Glomerular visceral epithelial cell (primary cell): ENCODE measurements around the gene RUFY4.
"Not testable (repeated sequence)": the region's sequence is repeated elsewhere in the genome, so short reads cannot be mapped to it uniquely, and the experiment has no call there.

Experiments
- DNase-seq: peaks from one replicate; pipeline ENCODE4 v3.0.0-alpha.2; 2016; ENCODE audit errors: extremely low spot score

Gene RUFY4

DNA sequence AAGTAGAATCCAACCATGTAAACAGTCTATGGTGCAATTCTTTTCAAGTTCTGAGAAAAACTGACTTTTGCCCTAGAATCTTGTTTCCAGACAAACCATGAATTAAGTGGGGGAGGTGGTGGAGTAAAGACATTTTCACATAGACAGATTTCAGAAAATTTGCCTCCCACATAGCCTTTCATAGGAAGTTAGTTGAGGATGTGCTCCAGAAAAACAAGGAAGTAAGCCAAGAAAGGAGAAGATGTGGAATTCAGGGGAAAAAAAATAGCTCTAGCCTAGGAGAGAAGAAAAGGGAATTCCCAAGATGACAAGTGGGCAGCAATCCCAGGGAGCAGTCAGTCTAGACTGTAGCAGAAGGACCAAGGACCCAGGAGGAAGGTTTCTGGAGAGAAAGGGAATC is 17.4 kb downstream of the RUFY4 start:
- no peak for DNase-seq

DNA sequence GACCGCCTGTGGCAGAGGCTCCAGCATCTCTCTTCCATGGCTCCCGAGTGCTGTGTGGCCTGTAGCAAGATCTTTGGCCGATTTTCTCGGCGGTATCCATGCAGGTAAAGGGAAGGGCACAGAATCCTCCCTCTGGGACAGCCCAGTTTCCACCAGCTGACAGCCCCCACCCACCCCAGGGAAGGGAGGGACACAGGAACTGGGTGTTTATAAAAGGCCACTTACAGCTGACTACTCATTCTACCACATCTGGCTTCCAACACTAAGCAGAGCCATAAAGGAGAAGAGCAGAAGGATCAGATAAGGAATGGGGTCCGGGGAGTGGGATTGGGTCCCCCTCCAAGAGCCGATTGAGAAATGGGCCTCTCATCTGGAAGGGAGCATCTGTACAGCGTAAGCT is 20.2 kb downstream of the RUFY4 start:
- no peak for DNase-seq

DNA sequence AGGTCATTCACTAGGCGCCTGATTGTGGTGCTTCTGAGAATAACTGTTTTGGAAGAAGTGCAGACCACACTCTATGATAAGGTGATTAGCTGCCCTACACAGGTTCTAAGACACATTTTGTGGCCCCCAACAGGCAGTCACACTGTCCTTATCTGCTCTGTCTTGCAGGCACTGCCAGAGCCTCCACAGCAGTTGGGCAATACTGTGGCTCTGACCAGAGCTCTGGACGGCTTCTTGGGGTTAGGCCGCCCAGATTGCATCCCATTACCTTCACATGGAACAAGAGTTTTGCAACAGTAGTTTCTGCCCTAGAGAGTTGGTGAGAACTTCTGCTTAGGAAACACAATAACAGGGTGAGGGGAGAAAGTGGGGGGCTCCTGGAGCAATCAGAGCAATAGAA is 22.7 kb downstream of the RUFY4 start:
- no peak for DNase-seq

DNA sequence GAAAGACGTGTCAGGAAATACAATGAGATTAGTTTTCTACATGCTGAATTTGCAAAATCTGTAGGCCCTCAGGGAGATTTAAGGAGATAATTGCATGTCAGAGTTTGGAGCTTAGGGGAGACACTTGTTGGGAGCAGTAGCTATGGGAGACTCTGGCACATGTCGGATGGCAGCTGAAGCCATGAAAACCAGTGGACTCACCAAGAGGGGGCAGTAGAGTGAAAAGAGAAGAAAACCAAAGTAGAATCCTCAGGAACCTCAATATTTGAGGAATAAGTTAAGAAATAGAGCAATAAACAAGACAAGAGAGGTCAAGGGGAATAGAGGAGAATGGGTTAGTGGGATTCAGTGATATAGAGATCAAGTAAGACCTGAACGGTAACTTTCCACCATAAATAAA is 24.8 kb downstream of the RUFY4 start:
- DNase-seq, result no peak

DNA sequence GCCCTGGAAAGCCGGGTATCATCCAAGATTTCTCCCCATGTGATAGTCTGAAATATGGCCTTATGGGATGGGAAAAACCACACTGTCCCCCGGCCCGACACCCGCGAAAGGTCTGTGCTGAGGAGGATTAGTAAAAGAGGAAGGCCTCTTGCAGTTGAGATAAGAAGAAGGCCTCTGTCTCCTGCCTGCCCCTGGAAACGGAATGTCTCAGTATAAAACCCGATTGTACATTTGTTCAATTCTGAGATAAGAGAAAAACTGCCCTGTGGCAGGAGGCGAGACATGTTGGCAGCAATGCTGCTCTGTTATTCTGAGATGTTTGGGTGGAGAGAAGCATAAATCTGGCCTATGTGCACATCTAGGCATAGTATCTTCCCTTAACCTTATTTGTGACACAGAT is 26.8 kb downstream of the RUFY4 start:
- DNase-seq, result no peak

DNA sequence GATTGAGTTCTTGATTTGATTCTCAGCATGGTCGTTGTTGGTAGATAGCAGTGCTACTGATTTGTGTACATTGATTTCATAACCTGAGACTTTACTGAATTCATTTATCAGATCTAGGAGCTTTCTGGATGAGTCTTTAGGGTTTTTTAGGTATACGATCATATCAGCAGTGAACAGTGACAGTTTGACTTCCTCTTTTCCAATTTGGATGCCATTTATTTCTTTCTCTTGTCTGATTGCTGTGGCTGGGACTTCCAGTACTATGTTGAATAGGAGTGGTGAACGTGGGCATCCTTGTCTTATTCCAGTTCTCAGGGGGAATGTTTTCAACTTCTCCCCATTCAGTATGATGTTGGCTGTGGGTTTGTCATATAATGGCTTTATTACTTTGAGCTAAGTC is 28.9 kb downstream of the RUFY4 start:
- no peak for DNase-seq

DNA sequence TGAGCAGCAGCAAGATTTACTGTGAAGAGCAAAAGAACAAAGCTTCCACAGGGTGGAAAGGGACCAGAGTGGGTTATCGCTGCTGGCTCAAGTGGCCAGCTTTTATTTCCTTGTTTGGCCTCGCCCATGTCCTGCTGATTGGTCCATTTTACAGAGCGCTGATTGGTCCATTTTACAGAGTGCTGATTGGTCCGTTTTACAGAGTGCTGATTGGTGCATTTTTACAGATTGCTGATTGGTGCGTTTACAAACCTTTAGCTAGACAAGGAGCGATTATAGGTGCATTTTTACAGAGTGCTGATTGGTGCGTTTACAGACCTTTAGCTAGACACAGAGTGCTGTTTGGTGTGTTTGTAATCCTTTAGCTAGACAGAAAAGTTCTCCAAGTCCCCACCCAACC is 39.8 kb downstream of the RUFY4 start:
- DNase-seq, result not testable (repeated sequence)

DNA sequence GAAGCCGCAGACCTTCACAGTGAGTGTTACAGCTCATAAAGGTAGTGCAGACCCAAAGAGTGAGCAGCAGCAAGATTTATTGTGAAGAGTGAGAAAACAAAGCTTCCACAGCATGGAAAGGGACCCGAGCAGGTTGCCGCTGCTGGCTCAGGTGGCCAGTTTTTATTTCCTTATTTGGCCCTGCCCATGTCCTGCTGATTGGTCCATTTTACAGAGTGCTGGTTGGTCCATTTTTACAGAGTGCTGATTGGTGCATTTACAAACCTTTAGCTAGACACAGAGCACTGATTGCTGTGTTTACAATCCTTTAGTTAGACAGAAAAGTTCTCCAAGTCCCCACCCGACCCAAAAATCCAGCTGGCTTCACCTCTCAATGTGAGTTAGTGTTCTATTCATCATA is 52.7 kb downstream of the RUFY4 start:
- DNase-seq, result not testable (repeated sequence)

DNA sequence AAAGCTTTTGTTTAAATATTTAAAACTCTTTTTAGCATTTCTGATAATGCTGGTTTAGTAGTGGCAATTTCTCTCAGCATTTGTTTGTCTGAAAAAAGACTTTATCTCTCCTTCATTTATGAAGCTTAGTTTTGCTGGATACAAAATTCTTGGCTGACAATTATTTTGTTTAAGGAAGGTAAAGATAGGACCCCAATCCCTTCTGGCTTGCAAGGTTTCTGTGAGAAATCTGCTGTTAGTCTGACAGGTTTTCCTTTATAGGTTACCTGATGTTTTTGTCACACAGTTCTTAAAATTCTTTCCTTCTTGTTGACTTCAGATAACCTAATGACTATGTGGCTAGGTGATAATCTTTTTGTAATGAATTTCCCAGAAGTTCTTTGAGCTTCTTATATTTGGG is 53.2 kb downstream of the RUFY4 start:
- DNase-seq, result not testable (repeated sequence)

DNA sequence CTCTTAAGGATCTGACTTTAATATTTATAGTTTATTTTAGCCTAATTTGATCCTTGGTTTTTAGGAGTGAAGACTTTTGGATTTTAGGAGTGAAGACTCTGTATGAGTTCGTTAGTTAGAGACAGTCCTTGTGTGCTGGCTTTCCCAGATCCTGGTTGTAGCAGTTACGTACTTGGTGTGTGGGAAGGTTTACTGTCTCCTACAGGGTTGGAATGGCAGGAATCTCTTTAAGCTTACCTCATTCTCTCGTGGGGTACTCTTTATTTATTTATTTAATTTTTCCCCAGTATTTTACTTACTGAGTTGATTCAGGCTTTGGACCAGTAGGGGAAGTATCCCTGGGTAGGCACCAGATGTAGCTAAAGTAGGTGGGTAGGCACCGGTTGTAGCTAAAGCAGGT is 54.9 kb downstream of the RUFY4 start:
- DNase-seq, result no peak

DNA sequence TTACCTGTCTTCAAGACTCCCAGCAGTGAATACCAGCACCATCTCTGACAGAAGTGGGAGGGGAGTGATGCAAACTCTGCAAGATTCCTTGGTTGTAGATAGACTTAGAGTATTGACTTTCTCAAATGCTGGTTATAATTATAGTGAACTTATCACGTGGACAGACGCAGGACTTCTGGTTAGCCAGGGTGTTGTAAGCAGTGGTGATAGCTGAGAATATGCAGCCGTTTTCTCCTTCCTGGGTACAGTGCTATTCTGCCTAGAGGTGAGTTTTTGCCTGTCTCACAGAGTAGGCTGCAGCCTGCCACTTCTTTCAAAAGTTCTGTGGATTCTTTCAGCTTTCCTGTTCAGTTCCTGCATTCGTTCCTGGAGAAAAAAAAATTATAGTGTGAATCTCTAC is 56.0 kb downstream of the RUFY4 start:
- no peak for DNase-seq

DNA sequence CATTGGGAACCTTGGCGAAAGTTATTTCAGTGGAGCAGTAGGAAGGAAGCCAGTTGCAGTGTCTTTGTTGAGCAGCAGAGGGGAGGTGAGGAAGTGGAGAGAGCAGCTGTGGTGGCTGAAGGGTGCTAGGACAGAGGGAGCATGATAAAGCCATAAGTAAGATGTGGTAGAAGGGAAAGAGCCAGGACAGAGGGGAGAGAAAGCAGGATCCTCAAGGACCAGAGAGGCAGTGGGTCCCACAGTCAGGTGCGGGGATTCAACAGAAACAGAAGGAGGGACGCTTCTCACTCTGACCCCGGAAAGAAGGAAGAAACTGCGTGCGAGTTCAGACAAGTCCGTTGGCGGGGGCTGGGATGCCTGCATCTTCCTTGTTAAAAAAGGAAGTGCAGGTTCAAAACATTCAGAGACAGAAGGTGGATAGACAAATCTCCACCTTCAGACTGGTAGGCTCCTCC is 56.6 kb downstream of the RUFY4 start, which contains the start of gene CXCR2:
TSS of gene CXCR2 (plus strand) at position 403 of the 455 bp plus-strand sequence. CDS start 8,774 bp downstream, outside the sequence.
- DNase-seq, result no peak

DNA sequence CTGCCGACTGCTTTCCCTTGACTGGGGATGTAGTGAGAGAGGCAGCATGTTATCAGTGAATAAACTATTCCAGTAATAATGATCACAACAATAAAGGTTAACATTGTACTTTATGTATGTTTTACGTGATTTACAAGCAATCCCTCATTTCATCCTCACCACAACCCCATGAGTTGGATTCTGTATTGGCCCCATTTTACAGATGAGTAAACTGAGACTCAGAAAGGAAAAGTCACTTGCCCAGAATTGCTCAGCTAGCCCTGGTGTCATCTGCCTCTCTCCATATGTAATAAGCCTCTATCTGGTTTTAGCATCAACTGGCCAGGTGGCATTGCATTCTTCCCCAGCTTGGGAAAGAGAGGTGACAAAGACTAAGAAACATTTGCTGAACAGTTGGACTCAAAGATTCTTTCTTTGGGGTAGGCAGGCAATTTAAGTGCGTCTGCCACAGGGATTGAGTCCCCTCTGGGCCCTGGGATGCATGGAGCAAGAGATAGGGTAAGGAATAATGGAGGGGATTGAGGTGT is 58.9 kb downstream of the RUFY4 start:
- no peak for DNase-seq

DNA sequence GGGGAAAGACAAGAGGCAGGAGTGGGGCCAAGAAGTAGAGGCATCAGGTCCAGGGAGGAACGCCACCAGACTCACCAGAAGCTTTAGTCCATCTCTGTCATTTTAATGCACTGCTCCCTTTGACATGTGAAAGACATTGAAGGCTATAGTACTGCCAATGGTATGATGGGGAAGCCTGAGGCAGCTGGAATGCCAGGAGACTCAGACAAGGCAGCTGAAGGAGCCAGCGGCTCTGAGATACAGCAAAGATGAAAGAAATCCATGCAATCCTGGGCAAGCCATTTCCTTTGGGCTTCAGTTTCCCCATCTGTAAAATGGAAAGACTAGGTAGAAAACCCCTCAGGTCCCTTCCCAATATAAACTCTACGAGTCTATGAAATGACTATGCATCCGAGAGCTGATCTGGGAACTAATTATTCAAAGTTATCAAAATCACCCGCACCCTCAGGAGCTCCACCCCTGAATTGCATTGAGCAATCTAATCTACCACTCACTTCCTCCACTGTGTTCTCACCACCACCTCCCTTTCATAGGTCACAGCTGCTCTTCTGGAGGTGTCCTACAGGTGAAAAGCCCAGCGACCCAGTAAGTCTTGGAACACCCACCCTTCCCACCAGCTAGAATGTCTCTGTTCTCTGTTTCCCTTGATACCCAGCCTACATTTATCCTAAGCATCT is 59.9 kb downstream of the RUFY4 start:
- DNase-seq, result no peak

DNA sequence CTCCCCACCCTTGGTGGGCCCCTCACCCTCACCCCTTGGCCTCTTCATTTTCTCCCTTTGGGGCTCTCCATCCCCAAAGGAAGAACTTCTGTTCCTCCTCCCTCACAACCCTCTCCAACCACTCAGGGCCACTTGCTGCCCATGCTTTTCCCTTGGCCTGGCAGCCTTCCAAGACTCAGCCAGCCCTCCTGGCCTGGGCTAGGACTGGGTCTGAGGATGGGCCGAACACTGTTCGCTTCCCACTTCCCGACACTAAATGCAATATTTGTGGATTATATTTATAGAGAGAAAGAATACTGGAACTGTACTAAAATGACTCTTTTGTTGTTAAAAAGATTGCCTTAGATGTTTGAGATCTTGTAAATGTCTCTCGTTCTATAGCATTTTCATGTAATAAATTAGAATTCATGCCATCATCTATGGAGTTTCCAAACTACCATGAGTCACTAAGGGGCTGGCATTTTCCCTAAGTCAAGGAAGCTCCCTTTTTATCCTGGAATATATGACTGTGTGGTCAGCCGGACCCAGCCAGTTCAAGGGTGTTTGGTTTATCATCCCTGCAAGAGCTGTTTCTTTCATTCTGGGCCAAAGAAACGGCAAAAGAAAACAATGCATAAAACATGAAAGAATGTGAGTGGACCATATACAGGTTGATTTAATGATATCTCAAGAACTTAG is 60.5 kb downstream of the RUFY4 start:
- DNase-seq, result peak; percentile 63

DNA sequence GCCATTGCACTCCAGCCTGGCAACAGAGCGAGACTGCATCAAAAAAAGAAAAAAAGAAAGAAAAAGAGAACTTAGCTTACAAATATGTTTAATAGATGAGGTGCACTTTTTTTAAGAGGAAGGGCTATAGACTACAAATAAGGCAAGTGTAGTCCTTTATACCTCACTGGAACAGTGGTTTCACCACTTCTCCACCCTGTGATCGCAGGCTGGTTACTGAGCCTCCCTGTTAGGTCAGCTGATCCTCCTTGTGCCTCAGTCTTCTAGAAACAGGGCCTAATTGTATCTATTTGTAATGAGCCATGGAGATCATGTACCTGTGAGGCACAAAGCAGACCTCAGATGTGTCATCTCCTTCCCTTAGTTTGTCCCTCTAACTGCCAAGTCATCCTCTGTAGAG is 61.3 kb downstream of the RUFY4 start:
- DNase-seq, result no peak

DNA sequence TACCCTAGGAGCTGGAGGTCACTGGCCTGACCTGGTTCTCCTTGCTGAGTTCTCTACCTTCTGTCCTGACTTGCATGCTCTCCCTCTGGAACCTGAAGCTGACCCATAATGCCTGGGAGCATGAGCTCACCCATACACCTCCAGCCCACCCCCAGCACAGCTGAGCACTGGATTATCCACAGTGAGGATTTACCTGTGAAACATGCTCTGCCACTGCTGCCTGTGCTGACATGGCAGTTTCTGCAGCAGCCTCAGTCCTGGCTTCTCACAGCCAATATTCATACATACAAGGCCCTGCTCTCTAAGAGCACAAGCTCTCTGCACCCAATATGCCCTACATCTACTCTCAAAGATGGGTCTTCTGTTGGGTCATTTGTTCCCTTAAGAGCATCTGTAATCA is 61.8 kb downstream of the RUFY4 start:
- no peak for DNase-seq

DNA sequence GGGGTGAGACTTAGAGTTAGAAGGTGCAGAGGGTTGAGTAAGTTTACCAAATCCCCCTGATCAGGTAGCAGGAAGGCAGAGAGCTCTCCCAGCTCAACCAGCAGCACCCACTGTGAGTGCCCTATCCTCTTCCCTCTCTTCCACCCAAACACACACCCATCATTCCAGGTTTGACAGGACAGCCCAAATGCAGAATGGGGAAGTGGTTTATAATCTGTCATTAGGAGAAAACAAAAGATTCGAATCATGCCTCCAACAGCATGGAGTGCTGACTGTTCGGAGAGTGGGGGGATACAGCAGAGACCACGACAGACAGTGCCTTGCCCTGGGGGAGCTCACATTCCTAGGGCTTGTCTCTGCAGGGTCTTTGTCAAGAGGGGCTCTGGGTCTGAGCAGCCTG is 68.5 kb downstream of the RUFY4 start:
- DNase-seq, result no peak

DNA sequence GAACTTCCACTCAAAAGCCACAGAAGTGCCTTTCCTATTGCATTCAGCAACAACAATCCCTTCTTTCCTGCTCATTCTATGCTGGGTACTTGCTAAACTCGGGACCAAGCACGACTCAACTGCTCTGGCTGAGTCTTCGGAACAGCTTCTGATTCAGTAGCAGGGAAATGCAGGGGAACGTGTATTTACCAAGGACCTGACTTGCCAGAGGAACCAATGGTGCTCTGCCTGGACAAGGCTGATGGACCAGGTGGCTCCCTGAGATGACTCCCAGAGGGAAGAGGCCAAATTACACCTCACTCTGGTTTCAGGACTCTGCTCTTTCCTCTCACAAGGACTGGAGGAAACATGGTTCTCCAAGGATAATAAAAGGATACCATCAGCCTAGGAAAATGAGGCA is 69.0 kb downstream of the RUFY4 start:
- no peak for DNase-seq
